NCI-H187 (cell line): ENCODE results near the gene MAST4.
"Not testable (repeated sequence)": the region's sequence is repeated elsewhere in the genome, so short reads cannot be mapped to it uniquely, and the experiment has no call there.

Experiments
- DNase-seq, 2 experiments: peaks; one replicate each; lab custom pipeline; 2025; lab: John Stamatoyannopoulos, UW

Gene MAST4

GRCh38 chr5:67163863-67164595 is 567.8 kb downstream of the MAST4 start:
- DNase-seq, result no peak

DNA sequence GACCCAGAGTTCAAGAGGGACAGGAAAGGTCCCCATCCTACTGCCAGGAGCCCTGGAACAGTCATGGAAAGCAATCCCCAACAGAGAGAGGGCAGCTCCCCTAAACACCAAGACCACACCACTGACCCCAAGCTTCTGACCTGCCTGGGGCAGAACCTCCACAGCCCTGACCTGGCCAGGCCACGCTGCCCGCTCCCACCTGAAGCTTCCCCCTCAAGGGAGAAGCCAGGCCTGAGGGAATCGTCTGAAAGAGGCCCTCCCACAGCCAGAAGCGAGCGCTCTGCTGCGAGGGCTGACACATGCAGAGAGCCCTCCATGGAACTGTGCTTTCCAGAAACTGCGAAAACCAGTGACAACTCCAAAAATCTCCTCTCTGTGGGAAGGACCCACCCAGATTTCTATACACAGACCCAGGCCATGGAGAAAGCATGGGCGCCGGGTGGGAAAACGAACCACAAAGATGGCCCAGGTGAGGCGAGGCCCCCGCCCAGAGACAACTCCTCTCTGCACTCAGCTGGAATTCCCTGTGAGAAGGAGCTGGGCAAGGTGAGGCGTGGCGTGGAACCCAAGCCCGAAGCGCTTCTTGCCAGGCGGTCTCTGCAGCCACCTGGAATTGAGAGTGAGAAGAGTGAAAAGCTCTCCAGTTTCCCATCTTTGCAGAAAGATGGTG is 568.8 kb downstream of the MAST4 start:
- no peak for DNase-seq

- DNase-seq, result no peak
These were observed 569.6 kb downstream of the MAST4 start for GRCh38 chr5:67165526-67166459.

DNA sequence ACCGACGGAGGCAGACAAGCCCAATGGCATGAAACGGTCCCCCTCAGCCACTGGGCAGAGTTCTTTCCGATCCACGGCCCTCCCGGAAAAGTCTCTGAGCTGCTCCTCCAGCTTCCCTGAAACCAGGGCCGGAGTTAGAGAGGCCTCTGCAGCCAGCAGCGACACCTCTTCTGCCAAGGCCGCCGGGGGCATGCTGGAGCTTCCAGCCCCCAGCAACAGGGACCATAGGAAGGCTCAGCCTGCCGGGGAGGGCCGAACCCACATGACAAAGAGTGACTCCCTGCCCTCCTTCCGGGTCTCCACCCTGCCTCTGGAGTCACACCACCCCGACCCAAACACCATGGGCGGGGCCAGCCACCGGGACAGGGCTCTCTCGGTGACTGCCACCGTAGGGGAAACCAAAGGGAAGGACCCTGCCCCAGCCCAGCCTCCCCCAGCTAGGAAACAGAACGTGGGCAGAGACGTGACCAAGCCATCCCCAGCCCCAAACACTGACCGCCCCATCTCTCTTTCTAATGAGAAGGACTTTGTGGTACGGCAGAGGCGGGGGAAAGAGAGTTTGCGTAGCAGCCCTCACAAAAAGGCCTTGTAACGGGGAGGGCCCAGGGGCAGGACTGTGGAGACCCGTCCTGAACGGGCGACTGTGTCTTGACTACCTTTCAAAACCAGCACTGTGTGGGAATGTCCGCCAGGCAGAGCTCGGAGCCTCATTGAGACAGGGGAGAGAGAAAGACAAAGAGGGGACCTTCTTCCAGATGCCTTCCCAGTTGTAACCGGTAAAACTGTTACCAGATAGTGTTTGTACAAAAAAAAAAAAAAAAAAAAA is 570.5 kb downstream of the MAST4 start:
- no peak for DNase-seq

DNA sequence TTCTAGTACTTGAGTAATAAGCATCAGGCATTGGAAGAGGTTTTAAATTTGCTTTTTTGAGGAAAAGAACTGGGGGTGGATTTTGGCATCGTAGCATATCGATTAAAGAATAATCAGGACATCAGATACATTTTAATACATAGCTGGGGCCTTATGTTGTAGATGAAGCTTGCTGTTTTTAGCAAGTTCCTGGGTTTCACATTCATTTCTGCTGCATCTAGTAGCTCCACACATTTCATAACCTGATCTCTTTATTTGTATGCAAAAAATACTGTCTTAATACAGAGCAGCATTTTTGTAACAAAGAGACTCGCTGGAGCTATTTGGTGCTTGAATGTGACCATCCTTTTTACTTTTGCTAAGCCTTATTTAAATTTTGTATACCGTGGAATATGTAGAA is 571.9 kb downstream of the MAST4 start:
- no peak for DNase-seq

- no peak for DNase-seq
These were observed 574.6 kb downstream of the MAST4 start for GRCh38 chr5:67170767-67171166.

DNA sequence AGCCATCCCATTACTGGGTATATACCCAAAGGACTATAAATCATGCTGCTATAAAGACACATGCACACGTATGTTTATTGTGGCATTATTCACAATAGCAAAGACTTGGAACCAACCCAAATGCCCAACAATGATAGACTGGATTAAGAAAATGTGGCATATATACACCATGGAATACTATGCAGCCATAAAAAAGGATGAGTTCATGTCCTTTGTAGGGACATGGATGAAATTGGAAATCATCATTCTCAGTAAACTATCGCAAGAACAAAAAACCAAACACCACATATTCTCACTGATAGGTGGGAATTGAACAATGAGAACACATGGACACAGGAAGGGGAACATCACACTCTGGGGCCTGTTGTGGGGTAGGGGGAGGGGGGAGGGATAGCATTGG is 577.2 kb downstream of the MAST4 start:
- not testable (repeated sequence) for DNase-seq

GRCh38 chr5:67173959-67174358 is 577.8 kb downstream of the MAST4 start:
- DNase-seq, result no peak

DNA sequence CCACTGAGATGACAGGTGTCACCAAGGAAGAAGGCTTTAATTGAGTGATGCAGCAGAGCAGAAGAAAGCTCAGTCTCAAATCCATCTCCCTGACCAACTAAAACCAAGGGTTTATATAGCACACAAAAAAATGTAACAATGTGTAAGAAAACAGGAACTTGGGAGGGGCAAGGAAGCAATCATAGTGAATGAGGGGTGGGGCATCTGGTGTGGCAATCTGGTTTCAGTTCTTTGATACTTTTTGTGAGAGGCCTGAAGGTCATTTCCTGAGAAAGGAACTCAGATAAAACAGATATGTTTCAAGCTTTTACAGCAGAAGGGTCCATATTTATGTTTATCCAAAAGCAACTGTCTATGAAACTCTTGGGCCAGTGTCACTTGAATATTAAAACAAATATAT is 580.7 kb downstream of the MAST4 start:
- DNase-seq, result no peak

DNA sequence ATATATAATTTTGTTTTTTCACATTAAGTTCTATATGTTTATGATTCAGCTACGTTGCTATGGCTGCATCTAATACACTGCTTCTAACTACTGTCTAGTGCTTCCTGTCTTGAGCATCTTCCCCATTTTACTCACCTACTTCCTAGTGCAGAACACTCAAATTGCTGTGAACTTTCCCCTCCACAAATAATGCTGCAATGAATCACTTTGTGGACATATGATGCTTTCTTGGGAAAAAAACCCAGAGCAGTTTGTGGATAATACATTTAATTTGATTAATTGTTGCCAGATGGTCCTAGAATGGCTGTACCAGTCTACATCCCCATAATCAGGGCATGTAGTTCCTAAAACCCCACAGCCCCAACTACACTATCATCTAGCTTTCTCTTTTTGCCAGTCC is 581.9 kb downstream of the MAST4 start:
- no peak for DNase-seq

- DNase-seq, result no peak
These were observed 582.8 kb downstream of the MAST4 start for GRCh38 chr5:67178966-67179365.

- no peak for DNase-seq
These were observed 583.6 kb downstream of the MAST4 start for GRCh38 chr5:67179697-67180361.

DNA sequence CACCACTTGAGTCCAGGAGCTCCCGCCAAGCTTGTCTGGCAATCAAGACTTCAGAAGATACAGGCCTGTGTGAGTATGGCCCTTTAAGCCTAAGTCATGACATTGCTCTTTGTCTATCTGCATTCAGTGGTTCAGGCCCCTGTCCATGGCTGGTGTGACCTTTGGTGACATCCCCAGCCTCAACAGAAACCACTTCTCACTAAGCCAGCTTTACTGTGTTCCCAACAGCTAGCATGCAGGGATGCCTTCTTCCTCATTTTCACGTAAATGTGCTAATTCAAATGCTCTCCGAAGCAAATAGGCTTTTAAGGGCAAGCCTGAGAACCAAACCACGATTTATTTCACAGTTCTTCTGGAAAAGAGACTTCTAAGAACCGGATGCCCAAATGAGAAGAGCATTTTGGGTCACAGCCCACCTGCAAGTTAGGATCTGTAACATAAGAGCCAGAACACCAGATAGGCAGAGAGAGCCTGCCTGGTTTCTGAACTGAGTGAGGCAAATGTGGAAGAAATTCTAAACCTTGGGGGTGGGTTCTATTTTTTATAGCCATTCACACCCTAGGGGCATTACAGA is 585.5 kb downstream of the MAST4 start:
- DNase-seq, result no peak

DNA sequence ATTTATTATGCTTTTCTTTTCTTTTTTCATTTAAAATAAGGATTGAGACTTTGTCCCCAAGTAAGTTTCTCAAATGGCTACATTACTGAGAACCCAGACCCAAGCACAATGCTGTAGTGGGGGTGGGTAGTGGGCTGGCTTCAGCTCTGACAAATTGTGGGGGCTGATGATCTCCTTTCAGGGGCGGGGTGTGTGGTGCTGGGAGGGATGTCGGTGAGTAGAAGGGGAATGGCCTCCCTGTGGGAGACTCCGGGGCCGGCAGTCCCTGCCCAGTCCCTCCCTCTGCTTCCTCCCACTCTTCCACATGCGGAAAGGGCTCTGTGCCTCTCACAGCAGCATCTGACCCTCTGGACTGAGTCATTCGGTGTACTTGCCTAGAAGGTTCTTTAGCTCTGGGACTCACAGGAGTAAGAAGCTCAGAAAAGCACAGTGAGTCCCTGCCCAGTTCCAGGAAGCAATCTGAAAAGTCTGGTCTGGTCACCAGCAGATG is 586.2 kb downstream of the MAST4 start:
- DNase-seq, result no peak

DNA sequence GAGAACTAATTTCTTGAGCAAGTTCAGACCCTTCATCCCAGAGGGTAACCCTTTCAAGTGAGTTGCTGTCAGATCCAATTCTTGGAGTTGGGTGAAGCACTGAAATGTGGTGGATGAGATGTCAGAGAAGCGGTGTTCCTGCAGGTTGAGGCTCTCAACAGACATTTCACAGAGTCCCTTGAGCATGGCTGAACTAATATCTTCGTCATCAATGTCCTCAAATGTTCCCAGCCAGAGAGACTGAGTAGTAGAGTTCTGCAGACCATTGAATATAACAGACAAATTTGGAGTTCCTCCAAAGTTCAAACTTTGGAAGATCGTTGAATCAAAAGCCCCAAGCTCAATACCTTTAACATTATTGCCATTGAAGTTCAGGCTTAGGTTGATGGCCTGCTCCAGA is 587.7 kb downstream of the MAST4 start:
- DNase-seq, result no peak

DNA sequence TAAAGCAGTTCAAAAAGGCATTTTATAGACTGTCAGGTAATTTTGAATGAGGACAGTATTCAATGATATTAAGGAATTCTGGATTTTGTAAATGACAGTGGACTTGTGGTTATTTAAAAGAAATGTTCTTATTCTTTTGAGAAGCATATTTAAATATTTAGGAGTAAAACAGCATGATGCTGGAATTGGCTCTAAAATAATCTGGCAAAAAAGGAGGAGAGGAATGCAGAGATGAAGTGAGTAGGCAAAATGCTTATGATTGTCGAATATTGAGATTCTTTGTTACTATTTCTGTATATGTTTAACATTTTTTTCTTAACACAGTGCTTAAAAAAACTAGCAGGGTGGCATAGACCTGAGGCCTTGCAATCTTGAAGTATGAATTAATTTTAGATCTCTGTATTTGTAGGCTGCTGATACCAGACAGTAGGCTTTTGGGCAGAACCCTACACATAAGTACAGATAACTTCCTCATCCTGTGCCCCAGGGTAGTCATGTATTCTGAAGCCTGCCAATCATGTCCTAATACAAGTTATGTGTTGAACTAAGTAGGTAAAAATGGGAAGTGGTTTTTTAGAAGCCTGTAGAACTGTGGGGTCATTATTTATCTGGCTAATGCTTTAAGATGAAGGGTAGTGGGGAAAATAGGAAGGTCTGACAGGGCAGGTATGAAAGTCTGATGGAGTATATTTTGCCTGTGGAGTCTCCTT is 591.0 kb downstream of the MAST4 start:
- DNase-seq, result no peak

DNA sequence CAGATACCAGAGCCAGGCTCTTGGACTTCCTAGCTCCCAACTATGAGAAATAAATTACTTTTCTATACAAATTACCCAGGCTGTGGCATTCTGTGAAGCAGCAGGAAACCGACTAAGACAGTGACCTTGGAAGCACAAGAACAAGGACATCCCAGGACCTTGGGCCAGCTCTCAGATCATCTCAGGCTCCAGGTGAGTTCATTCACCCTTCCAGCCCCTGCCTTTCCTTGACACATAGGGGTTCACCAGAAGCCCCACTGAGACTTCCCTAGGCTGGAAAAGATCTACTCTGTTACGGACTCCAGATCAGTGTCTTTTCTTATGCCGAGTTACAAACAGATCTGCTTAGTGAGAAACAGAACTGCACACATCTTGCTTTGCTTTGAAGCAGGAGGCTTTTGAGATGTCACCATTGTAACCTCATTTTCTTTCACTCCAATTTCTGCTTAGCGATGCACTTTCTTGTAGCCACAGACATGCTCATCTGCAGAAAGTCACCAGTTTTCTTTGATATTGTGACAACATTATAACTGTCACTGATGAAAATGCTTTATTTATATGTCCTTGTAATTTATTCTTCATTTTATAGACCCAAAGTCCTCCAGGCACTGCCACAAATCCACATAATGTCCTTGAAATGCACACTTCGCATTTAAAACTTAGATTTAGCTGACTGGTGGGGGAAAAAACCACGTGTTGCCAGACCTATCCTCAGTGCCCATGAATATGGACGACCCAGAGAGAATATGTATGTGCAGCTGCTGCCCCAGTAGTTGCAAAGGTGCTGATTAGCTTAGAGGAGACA is 592.3 kb downstream of the MAST4 start:
- DNase-seq, result no peak

DNA sequence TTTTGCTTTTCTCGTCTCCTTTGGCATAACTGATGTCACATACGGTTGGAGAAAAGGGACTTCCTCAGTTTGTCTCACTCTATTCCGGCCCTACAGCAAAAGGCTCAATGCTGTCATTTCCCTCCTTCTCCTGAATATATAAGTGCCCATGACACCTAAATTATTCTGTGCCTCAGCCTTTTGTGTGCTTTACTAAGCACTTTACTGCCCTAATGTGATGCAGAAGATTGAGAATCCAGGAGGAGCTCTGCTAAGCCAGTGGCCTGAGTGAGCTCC is 592.8 kb downstream of the MAST4 start:
- DNase-seq, result no peak

DNA sequence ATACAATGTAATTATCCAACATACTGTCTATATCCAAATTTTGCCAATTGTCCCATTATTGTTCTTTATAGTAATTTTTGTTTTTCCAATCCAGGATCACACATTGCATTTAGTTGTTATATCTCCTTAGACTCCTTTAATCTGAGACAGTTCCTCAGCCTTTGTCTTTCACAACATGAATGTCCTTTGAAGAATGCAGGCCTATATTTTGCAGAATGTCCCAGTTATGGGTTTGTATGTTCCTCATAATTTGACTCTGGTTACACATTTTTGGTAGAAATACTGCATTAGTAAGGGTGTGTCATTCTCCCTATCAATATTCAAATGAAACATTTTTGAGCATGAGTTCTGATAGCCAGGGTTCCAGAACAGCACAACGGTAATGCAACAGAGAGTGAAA is 593.7 kb downstream of the MAST4 start:
- no peak for DNase-seq

- DNase-seq, result no peak
These were observed 594.2 kb downstream of the MAST4 start for GRCh38 chr5:67190410-67190809.
